Right atrium auricular region (tissue), 2 donors: ENCODE measurements around the gene RPN2. TPM values are rescaled to one million over a fixed set of nuclear protein-coding genes. Genes with fewer than 3 reads are reported as not detected.

Experiments
- DNase-seq: peaks from one replicate; pipeline ENCODE4 v3.0.0-alpha.2; 2019; ENCODE audit warnings: low spot score
- H3K27ac ChIP-seq, 2 donors: fragments of 200-600 bp; sonication (generic); 1 replicate in 1 of 2; 2 replicates in 1 of 2; pipeline ENCODE4 v1.5.1; 2016 to 2019
- H3K27me3 ChIP-seq, 2 donors: fragments of 200-600 bp; sonication (generic); one replicate each; pipeline versions ENCODE4 v1.5.1 to v1.6.0; 2017 to 2019
- H3K36me3 ChIP-seq: fragments of 200-600 bp; sonication (generic); one replicate; pipeline ENCODE4 v1.5.1; 2016
- H3K4me1 ChIP-seq, 2 donors: fragments of 200-600 bp; sonication (generic); one replicate each; pipeline versions ENCODE4 v1.5.1 to v1.6.0; 2017 to 2019
- H3K4me3 ChIP-seq, 2 donors: fragments of 200-600 bp; sonication (generic); 1 replicate in 1 of 2; 2 replicates in 1 of 2; pipeline ENCODE4 v1.5.1; 2017 to 2019; ENCODE audit warnings: mild to moderate bottlenecking in 1 of 2, moderate library complexity in 1 of 2
- H3K9me3 ChIP-seq, 2 donors: fragments of 200-600 bp; sonication (generic); one replicate each; pipeline ENCODE4 v1.5.1; 2019
- CTCF ChIP-seq, 2 donors: fragments of 200-600 bp; sonication (generic); IDR thresholded peaks; one replicate each; pipeline ENCODE4 v1.5.1; 2019; ENCODE audit warnings: antibody characterized with exemption in 2 of 2
- total RNA-seq, 2 donors: library from RNA; depleted of rRNA; stranded (reverse); fragments of >200 nt; gene quantifications; one replicate each; pipeline ENCODE4 v1.1.0, GENCODE V29; 2016

RPN2 gene
- total RNA-seq, 2 donors from 2014 or later, result 126 to 129 TPM

GRCh38 chr20:37243076-37243936 is 64.2 kb downstream of the RPN2 start:
- no peak for DNase-seq
- Histone ChIP-seq H3K27me3 (no peaks in the 10 kb centered on the region), H3K4me1 (peaks cover 0 to 28% of the 10 kb centered on the region in 2 donors), H3K27ac (peak overlapping the region; percentile 61 to 69), H3K9me3 (no peaks in the 10 kb centered on the region), H3K4me3 (no peak overlapping the region), H3K36me3 (peaks cover 41% of the 10 kb centered on the region)
- TF ChIP-seq CTCF (IDR thresholded peaks at IDR 0.05), result no peak

- no peak for TF ChIP-seq CTCF (IDR thresholded peaks at IDR 0.05)
- Histone ChIP-seq H3K4me3 (no peak overlapping the region), H3K9me3 (no peaks in the 10 kb centered on the region), H3K27ac (peak overlapping the region; percentile 61 to 69), H3K27me3 (no peaks in the 10 kb centered on the region), H3K36me3 (peaks cover 35% of the 10 kb centered on the region), H3K4me1 (peaks cover 0 to 21% of the 10 kb centered on the region in 2 donors)
- no peak for DNase-seq
Observed at GRCh38 chr20:37243937-37244571, 64.9 kb downstream of the RPN2 start.

GRCh38 chr20:37244572-37244957 is 65.4 kb downstream of the RPN2 start:
- TF ChIP-seq CTCF (IDR thresholded peaks at IDR 0.05), result no peak
- Histone ChIP-seq H3K9me3 (no peaks in the 10 kb centered on the region), H3K27me3 (no peaks in the 10 kb centered on the region), H3K36me3 (peaks cover 30% of the 10 kb centered on the region), H3K27ac (peak overlapping the region; percentile 61 to 69), H3K4me1 (peaks cover 0 to 19% of the 10 kb centered on the region in 2 donors), H3K4me3 (no peak overlapping the region)
- DNase-seq, result no peak

- peaks cover 0 to 17% of the 10 kb centered on the region in 2 donors for H3K4me1 ChIP-seq
- peaks cover 21% of the 10 kb centered on the region for H3K36me3 ChIP-seq
- no peak for DNase-seq
- TF ChIP-seq CTCF (IDR thresholded peaks at IDR 0.05), result no peak
- no peaks in the 10 kb centered on the region for H3K27me3 ChIP-seq
- H3K9me3 ChIP-seq, result no peaks in the 10 kb centered on the region
- H3K4me3 ChIP-seq, result no peak overlapping the region
- no peak overlapping the region for H3K27ac ChIP-seq
Observed at GRCh38 chr20:37245216-37246150, 66.4 kb downstream of the RPN2 start.

- Histone ChIP-seq H3K36me3 (peaks cover 8% of the 10 kb centered on the region), H3K4me1 (peaks cover 0 to 12% of the 10 kb centered on the region in 2 donors), H3K27ac (no peak overlapping the region), H3K4me3 (no peak overlapping the region), H3K9me3 (no peaks in the 10 kb centered on the region), H3K27me3 (no peaks in the 10 kb centered on the region)
- no peak for TF ChIP-seq CTCF (IDR thresholded peaks at IDR 0.05)
- no peak for DNase-seq
Observed at GRCh38 chr20:37246736-37247135, 67.6 kb downstream of the RPN2 start.
